A204.1 (cell line): Measurements from ENCODE around the gene LRRC17.
A peak's percentile ranks its signal among the peaks of the same experiment; 100 is the strongest.
"Not testable (repeated sequence)": the region's sequence is repeated elsewhere in the genome, so short reads cannot be mapped to it uniquely, and the experiment has no call there.

Experiments used
- FAIRE-seq: peaks from 2 replicates; lab custom pipeline; 2012; peaks lifted over from hg19 to GRCh38; lab: Jason Lieb, UNC

Gene LRRC17

GRCh38 chr7:102897856-102898531 is 14.8 kb upstream of the LRRC17 start:
- no peak for FAIRE-seq

- FAIRE-seq: no peak
These were observed 14.3 kb upstream of the LRRC17 start for GRCh38 chr7:102898532-102898859.

GRCh38 chr7:102902052-102902451 is 10.7 kb upstream of the LRRC17 start:
- FAIRE-seq: not testable (repeated sequence)

GRCh38 chr7:102903576-102903975 is 9.2 kb upstream of the LRRC17 start:
- FAIRE-seq: not testable (repeated sequence)

- no peak for FAIRE-seq
These were observed 4.1 kb upstream of the LRRC17 start for GRCh38 chr7:102908676-102909075.

- FAIRE-seq: no peak
These were observed 1.0 kb downstream of the LRRC17 start for GRCh38 chr7:102913826-102914225.

GRCh38 chr7:102914585-102914984 is 1.8 kb downstream of the LRRC17 start:
- FAIRE-seq: no peak

GRCh38 chr7:102916426-102916825 is 3.6 kb downstream of the LRRC17 start:
- FAIRE-seq: no peak

DNA sequence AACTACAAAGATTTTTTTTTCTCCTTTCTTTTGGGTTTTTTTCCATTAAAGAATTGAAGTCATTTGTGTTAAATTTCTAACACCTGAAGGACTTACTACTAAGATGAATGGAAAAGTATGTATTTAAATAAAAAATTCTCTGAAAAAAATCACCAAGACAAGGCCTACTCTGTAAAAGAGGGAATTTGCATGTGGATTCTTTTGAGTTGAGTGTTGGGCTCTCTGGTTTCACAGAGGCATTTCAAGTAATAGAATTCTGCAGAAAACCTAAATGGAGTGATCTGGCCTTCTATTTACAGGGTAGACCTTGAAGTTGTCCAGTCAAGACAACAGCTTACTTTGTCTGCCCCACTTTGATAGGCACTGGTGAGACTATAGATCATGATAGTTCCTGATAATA is 4.1 kb downstream of the LRRC17 start:
- FAIRE-seq: no peak

DNA sequence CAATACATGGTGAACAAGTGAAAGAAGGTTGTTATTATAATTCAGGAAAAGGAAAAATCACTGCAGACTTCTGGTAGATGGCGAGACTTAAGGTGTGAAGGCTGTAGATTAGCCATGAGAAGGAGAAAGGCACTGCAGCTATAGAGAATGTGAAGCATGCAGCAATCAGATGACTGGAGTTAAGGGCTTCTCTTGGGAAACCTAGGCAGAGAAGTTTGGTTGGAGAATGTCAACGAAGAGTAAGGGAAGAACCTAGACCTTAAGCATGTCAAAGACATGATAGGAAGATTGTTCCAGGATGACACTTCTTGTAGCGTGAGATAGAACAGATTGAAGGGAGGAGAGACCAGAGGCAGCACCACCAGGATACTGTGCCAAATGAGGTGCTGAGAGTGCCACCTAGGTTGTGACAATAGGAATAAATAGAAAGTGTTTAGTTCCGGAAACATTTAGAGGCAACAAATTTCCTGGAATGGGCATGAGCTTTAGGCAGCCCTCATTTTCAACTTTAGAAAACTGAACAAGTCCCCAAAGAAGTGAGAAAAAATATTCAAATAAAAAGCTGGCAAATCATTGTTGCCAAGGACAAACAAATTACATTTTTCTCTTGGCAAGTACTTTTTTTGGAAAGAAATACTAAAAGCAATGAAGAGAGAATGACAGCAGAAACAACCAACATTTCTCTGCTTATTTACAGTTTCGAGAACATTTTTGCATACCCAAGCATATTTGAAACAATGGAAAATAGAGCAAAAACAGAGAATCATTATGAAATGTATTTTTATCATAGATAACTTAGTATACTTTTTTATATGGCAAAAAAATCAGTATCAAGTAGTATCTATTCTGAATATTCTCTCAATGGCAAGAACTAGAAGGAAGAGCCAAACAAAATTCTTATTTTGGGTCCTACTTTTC is 4.9 kb downstream of the LRRC17 start:
- FAIRE-seq: no peak

DNA sequence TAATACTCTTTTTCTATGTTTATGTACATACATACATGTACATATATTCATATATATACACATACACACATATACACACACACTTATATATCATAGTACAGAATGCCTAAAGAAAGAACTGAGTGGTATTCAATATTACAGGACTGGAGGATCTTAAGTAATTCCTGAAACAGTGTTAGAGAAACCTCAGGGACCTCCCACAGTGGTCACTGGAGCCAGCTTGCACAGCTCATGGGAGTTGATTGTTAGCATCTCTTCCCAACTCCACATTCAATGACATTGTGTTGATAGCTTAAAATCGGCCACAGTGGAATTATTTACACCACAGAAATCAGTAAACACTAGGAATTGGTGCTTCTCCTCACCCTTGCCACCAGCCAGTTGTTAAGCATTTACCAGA is 6.0 kb downstream of the LRRC17 start:
- no peak for FAIRE-seq

GRCh38 chr7:102925976-102926782 is 13.4 kb downstream of the LRRC17 start:
- FAIRE-seq: no peak

DNA sequence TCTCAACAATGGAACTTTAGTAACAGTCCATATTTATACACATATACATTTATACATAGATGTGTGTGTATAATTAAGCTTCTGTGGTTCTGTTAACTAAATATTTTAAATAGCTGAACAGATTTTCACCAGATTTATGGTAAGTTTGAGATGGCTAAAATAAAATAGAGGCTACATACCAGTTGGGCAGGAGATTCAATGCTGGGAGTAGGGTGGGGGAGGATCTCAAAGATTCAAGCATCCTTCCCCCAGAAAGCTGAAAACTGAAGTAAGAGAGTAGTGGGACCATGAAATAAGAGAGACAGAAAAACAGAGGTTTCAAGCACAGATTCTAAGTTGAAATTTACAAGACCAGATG is 14.0 kb downstream of the LRRC17 start:
- no peak for FAIRE-seq

- no peak for FAIRE-seq
These were observed 14.6 kb downstream of the LRRC17 start for GRCh38 chr7:102927312-102927933.

- FAIRE-seq: peak; percentile 61
These were observed 19.0 kb downstream of the LRRC17 start for GRCh38 chr7:102931757-102932156.

- FAIRE-seq: no peak
These were observed 21.0 kb downstream of the LRRC17 start for GRCh38 chr7:102933763-102934162.

GRCh38 chr7:102934239-102934638 is 21.4 kb downstream of the LRRC17 start:
- FAIRE-seq: no peak

- no peak for FAIRE-seq
These were observed 21.9 kb downstream of the LRRC17 start for GRCh38 chr7:102934701-102935100.

- no peak for FAIRE-seq
These were observed 22.8 kb downstream of the LRRC17 start for GRCh38 chr7:102935450-102936115.

DNA sequence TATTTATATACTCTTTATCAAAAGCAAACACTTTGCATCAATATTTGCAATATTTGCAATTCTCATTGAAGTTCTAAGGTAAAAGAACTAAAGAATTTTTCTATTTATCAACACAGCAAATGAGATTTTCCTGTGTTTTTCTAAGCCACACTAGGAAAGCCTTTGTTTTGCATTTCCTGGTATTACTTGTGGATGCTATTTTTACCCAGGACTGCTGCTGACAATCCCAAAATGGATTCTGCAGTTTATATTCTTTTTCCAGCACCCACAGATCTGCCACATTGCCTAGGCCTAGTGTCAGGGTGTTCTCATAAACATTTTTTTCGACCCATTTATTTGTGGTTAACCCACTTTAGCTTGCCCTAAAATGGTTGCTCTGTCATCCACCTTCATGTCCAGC is 25.9 kb downstream of the LRRC17 start:
- no peak for FAIRE-seq

- FAIRE-seq: peak; percentile 9
These were observed 29.5 kb downstream of the LRRC17 start for GRCh38 chr7:102942181-102942866.
